ENCODE data around the gene RELA.

RELA gene

DNA sequence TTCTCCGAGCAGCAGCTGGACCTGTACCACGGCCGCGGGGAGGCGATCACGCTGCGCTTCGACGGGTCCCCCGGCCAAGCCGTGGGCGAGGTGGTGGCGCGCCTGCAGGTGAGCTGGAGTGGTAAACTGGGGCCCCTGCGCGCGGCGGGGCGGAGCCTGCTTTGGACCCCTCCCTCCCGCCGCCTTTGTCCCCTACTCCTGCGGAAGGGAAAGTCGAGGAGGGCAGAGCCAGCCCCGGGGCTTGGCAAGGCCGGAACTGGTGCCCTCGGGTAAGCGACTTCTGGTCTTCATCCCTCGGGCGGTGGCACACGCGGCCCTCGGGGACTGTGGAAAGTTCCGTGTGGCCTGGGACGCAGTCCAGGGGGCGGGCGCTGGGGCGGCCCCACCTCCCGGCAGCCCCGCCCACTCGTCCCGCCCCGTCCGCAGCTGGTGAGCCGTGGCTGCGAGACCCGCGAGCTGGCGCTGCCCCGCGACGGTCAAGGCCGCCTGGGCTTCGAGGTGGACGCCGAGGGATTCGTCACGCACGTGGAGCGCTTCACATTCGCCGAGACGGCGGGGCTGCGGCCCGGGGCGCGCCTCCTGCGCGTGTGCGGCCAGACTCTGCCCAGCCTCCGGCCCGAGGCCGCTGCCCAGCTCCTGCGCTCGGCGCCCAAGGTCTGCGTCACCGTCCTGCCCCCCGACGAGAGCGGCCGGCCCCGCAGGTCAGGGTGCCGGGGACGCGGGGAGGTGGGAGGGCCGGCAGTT lies 15.6 kb downstream of the RELA start:
- H3K4me3 ChIP-seq (ENCODE audit: low read depth, low read length): no peak overlapping the region
- TF ChIP-seq, protein P1, sequence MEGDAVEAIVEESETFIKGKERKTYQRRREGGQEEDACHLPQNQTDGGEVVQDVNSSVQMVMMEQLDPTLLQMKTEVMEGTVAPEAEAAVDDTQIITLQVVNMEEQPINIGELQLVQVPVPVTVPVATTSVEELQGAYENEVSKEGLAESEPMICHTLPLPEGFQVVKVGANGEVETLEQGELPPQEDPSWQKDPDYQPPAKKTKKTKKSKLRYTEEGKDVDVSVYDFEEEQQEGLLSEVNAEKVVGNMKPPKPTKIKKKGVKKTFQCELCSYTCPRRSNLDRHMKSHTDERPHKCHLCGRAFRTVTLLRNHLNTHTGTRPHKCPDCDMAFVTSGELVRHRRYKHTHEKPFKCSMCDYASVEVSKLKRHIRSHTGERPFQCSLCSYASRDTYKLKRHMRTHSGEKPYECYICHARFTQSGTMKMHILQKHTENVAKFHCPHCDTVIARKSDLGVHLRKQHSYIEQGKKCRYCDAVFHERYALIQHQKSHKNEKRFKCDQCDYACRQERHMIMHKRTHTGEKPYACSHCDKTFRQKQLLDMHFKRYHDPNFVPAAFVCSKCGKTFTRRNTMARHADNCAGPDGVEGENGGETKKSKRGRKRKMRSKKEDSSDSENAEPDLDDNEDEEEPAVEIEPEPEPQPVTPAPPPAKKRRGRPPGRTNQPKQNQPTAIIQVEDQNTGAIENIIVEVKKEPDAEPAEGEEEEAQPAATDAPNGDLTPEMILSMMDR (IDR thresholded peaks at IDR 0.05; ENCODE audit: insufficient read depth, low read depth, low read length, missing control alignments): no peak
- DNase-seq (ENCODE audit: low read depth): no peak

GRCh38 chr11:65646288-65646957 lies 16.3 kb downstream of the RELA start:
- TF ChIP-seq, protein P1 (IDR thresholded peaks at IDR 0.05; ENCODE audit: insufficient read depth, low read depth, low read length, missing control alignments): no peak
- no peak for DNase-seq (ENCODE audit: low read depth)
- H3K4me3 ChIP-seq (ENCODE audit: low read depth, low read length): no peak overlapping the region

DNA sequence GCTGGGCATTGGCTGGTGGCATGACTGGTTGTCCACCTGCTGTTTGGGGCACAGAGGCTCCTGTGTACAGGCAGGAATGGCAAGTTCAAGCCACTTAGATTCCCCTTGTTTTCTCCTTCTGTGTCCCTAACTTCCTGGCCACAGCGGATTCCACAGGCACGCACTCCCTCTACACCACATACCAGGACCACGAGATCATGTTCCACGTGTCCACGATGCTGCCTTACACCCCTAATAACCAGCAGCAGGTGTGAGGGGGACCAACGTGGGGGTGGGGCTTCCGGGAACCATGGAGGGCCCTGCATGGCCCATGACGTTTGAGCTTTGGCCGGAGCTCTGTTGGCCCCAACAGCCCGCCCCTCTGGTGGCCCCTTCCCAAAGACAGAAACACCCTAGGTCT lies 17.0 kb downstream of the RELA start:
- H3K4me3 ChIP-seq (ENCODE audit: low read depth, low read length): no peak overlapping the region
- DNase-seq (ENCODE audit: low read depth): no peak
- TF ChIP-seq, protein P1 (IDR thresholded peaks at IDR 0.05; ENCODE audit: insufficient read depth, low read depth, low read length, missing control alignments): no peak

- no peak for DNase-seq (ENCODE audit: low read depth)
- no peak overlapping the region for H3K4me3 ChIP-seq (ENCODE audit: low read depth, low read length)
- TF ChIP-seq, protein P1 (IDR thresholded peaks at IDR 0.05; ENCODE audit: insufficient read depth, low read depth, low read length, missing control alignments): no peak
These were observed 17.9 kb downstream of the RELA start for GRCh38 chr11:65644837-65645236.

GRCh38 chr11:65643971-65644370 lies 18.7 kb downstream of the RELA start:
- TF ChIP-seq, protein P1 (IDR thresholded peaks at IDR 0.05; ENCODE audit: insufficient read depth, low read depth, low read length, missing control alignments): no peak
- DNase-seq (ENCODE audit: low read depth): no peak
- H3K4me3 ChIP-seq (ENCODE audit: low read depth, low read length): no peak overlapping the region

- TF ChIP-seq, protein P1 (IDR thresholded peaks at IDR 0.05; ENCODE audit: insufficient read depth, low read depth, low read length, missing control alignments): no peak
- peak overlapping the region; percentile 91 for H3K4me3 ChIP-seq (ENCODE audit: low read depth, low read length)
- DNase-seq (ENCODE audit: low read depth): no peak
These were observed 20.6 kb downstream of the RELA start for GRCh38 chr11:65642014-65642671.

All from GM12865 (cell line).